ENCODE data around the gene FSHB.

Gene FSHB

GRCh38 chr11:30228323-30228884 lies 2.4 kb upstream of the FSHB start:
- Histone ChIP-seq H3K27me3 (ENCODE audit: insufficient read depth, low read length, poor library complexity) (no peaks in the 10 kb centered on the region), H3K9ac (ENCODE audit: low read depth, low read length) (no peak overlapping the region), H3K4me3 (ENCODE audit: low read depth in 1 of 2, low read length in 2 of 2) (no peak overlapping the region), H3K4me2 (ENCODE audit: insufficient read depth, low read length) (no peak overlapping the region), H4K20me1 (ENCODE audit: insufficient read depth, low read length) (no peaks in the 10 kb centered on the region), H3K27ac (ENCODE audit: low read length) (no peak overlapping the region), H3K36me3 (ENCODE audit: insufficient read depth, low read length) (no peaks in the 10 kb centered on the region), H3K79me2 (ENCODE audit: insufficient read depth, low read length) (no peaks in the 10 kb centered on the region), H3K9me3 (ENCODE audit: insufficient read depth, low read length, severe bottlenecking) (peaks cover 3% of the 10 kb centered on the region), H3K4me1 (ENCODE audit: insufficient read depth, low read length) (no peaks in the 10 kb centered on the region), H2AFZ (ENCODE audit: low read depth, low read length) (no peak overlapping the region)
- DNase-seq (no peak), ATAC-seq (ENCODE audit: insufficient read depth, low read depth) (no peak)
- TF ChIP-seq CTCF (IDR thresholded peaks at IDR 0.05; ENCODE audit: borderline replicate concordance, extremely low read depth, low read length, poor library complexity, severe bottlenecking) (no peak), EZH2 (IDR thresholded peaks at IDR 0.05; ENCODE audit: borderline replicate concordance, low read depth, low read length, severe bottlenecking) (no peak)

GRCh38 chr11:30239025-30239424 lies 8.2 kb downstream of the FSHB start:
- DNase-seq (no peak), ATAC-seq (ENCODE audit: insufficient read depth, low read depth) (no peak)
- Histone ChIP-seq H3K4me3 (ENCODE audit: low read depth in 1 of 2, low read length in 2 of 2) (no peak overlapping the region), H4K20me1 (ENCODE audit: insufficient read depth, low read length) (no peaks in the 10 kb centered on the region), H3K27ac (ENCODE audit: low read length) (no peak overlapping the region), H3K36me3 (ENCODE audit: insufficient read depth, low read length) (no peaks in the 10 kb centered on the region), H3K9me3 (ENCODE audit: insufficient read depth, low read length, severe bottlenecking) (no peaks in the 10 kb centered on the region), H3K4me1 (ENCODE audit: insufficient read depth, low read length) (no peaks in the 10 kb centered on the region), H3K4me2 (ENCODE audit: insufficient read depth, low read length) (no peak overlapping the region), H3K9ac (ENCODE audit: low read depth, low read length) (no peak overlapping the region), H2AFZ (ENCODE audit: low read depth, low read length) (no peak overlapping the region), H3K27me3 (ENCODE audit: insufficient read depth, low read length, poor library complexity) (no peaks in the 10 kb centered on the region), H3K79me2 (ENCODE audit: insufficient read depth, low read length) (no peaks in the 10 kb centered on the region)
- no peak for TF ChIP-seq EZH2 (IDR thresholded peaks at IDR 0.05; ENCODE audit: borderline replicate concordance, low read depth, low read length, severe bottlenecking)
- TF ChIP-seq CTCF (IDR thresholded peaks at IDR 0.05; ENCODE audit: borderline replicate concordance, extremely low read depth, low read length, poor library complexity, severe bottlenecking), result no peak

GRCh38 chr11:30244265-30244664 lies 13.5 kb downstream of the FSHB start:
- Histone ChIP-seq H3K27ac (ENCODE audit: low read length) (no peak overlapping the region), H3K4me2 (ENCODE audit: insufficient read depth, low read length) (no peak overlapping the region), H3K27me3 (ENCODE audit: insufficient read depth, low read length, poor library complexity) (no peaks in the 10 kb centered on the region), H3K9ac (ENCODE audit: low read depth, low read length) (no peak overlapping the region), H3K36me3 (ENCODE audit: insufficient read depth, low read length) (no peaks in the 10 kb centered on the region), H3K4me1 (ENCODE audit: insufficient read depth, low read length) (no peaks in the 10 kb centered on the region), H4K20me1 (ENCODE audit: insufficient read depth, low read length) (no peaks in the 10 kb centered on the region), H3K9me3 (ENCODE audit: insufficient read depth, low read length, severe bottlenecking) (no peaks in the 10 kb centered on the region), H2AFZ (ENCODE audit: low read depth, low read length) (no peak overlapping the region), H3K79me2 (ENCODE audit: insufficient read depth, low read length) (no peaks in the 10 kb centered on the region), H3K4me3 (ENCODE audit: low read depth in 1 of 2, low read length in 2 of 2) (no peak overlapping the region)
- ATAC-seq (ENCODE audit: insufficient read depth, low read depth) (no peak), DNase-seq (no peak)
- TF ChIP-seq EZH2 (IDR thresholded peaks at IDR 0.05; ENCODE audit: borderline replicate concordance, low read depth, low read length, severe bottlenecking), result no peak
- TF ChIP-seq CTCF (IDR thresholded peaks at IDR 0.05; ENCODE audit: borderline replicate concordance, extremely low read depth, low read length, poor library complexity, severe bottlenecking), result no peak

GRCh38 chr11:30245621-30246020 lies 14.8 kb downstream of the FSHB start:
- no peaks in the 10 kb centered on the region for H3K36me3 ChIP-seq (ENCODE audit: insufficient read depth, low read length)
- no peaks in the 10 kb centered on the region for H4K20me1 ChIP-seq (ENCODE audit: insufficient read depth, low read length)
- no peaks in the 10 kb centered on the region for H3K9me3 ChIP-seq (ENCODE audit: insufficient read depth, low read length, severe bottlenecking)
- no peak overlapping the region for H3K4me2 ChIP-seq (ENCODE audit: insufficient read depth, low read length)
- no peak overlapping the region for H3K9ac ChIP-seq (ENCODE audit: low read depth, low read length)
- no peaks in the 10 kb centered on the region for H3K27me3 ChIP-seq (ENCODE audit: insufficient read depth, low read length, poor library complexity)
- no peak for TF ChIP-seq EZH2 (IDR thresholded peaks at IDR 0.05; ENCODE audit: borderline replicate concordance, low read depth, low read length, severe bottlenecking)
- TF ChIP-seq CTCF (IDR thresholded peaks at IDR 0.05; ENCODE audit: borderline replicate concordance, extremely low read depth, low read length, poor library complexity, severe bottlenecking), result no peak
- no peak overlapping the region for H3K27ac ChIP-seq (ENCODE audit: low read length)
- ATAC-seq (ENCODE audit: insufficient read depth, low read depth) (no peak), DNase-seq (no peak)
- H3K4me1 ChIP-seq (ENCODE audit: insufficient read depth, low read length), result no peaks in the 10 kb centered on the region
- H3K4me3 ChIP-seq (ENCODE audit: low read depth in 1 of 2, low read length in 2 of 2), result no peak overlapping the region
- H3K79me2 ChIP-seq (ENCODE audit: insufficient read depth, low read length), result no peaks in the 10 kb centered on the region
- no peak overlapping the region for H2AFZ ChIP-seq (ENCODE audit: low read depth, low read length)
